ENCODE measurements around the gene CYSTM1. TPM values are rescaled to one million over a fixed set of nuclear protein-coding genes. Genes with fewer than 3 reads are reported as not detected.

The CYSTM1 gene
- total RNA-seq, 3 donors from 2014 or later (not counting 1 experiment from before 2014, with no cell fraction given), result 3.9 to 4.9 (median 4.2) TPM

DNA sequence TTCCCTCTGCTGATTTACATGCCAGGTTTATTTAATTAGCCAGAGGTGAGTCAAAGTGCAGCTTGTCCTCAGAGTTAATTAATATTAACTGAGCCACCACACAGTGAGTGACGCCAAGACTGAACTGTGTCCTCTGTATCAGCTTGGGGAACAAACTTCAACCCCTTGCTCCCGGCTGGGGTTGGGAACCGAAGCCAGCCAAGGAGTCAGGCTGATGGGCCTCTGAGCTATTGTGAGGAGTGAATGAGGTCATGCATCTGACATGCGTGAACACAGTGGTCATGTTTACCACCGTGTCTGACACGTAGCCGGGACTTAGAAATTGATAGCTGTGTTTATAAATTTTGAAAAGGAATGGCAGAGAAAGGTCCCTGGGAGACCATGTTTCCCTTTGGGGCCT, 32.1 kb upstream of the CYSTM1 start:
- 81% methylated on average over 7 of the region's 7 CpGs for WGBS (ENCODE audit: insufficient coverage)
- H3K9me3 ChIP-seq (ENCODE audit: control insufficient read depth, insufficient read depth, low read length), result no peaks in the 10 kb centered on the region
- no peaks in the 10 kb centered on the region for H3K36me3 ChIP-seq (ENCODE audit: control insufficient read depth, insufficient read depth, low read length)
- peaks cover 17% of the 10 kb centered on the region for H3K27me3 ChIP-seq (ENCODE audit: control insufficient read depth, insufficient read depth, low read length)
- ATAC-seq (no peak), DNase-seq (no peak)
- H3K4me3 Mint-ChIP-seq, result no peak overlapping the region
- H3K4me1 Mint-ChIP-seq, result peaks cover 8 to 28% of the 10 kb centered on the region in 2 donors
- no peaks in the 10 kb centered on the region for H3K36me3 Mint-ChIP-seq
- H3K27me3 Mint-ChIP-seq (ENCODE audit: low read depth in 2 of 2), result peaks cover 22 to 23% of the 10 kb centered on the region in 2 donors
- H3K9me3 Mint-ChIP-seq, result no peaks in the 10 kb centered on the region
- no peak overlapping the region for H3K4me3 ChIP-seq (ENCODE audit: low read length)
- intact Hi-C loops (cut with micrococcal nuclease), result loop anchor here (5.0 kb wide), 1 partner anchor 36 kb away; no protein-coding TSS in a partner anchor
- H3K27ac ChIP-seq (ENCODE audit: low read length), result no peak overlapping the region
- TF ChIP-seq, protein P1, sequence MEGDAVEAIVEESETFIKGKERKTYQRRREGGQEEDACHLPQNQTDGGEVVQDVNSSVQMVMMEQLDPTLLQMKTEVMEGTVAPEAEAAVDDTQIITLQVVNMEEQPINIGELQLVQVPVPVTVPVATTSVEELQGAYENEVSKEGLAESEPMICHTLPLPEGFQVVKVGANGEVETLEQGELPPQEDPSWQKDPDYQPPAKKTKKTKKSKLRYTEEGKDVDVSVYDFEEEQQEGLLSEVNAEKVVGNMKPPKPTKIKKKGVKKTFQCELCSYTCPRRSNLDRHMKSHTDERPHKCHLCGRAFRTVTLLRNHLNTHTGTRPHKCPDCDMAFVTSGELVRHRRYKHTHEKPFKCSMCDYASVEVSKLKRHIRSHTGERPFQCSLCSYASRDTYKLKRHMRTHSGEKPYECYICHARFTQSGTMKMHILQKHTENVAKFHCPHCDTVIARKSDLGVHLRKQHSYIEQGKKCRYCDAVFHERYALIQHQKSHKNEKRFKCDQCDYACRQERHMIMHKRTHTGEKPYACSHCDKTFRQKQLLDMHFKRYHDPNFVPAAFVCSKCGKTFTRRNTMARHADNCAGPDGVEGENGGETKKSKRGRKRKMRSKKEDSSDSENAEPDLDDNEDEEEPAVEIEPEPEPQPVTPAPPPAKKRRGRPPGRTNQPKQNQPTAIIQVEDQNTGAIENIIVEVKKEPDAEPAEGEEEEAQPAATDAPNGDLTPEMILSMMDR (IDR thresholded peaks at IDR 0.05), result no peak
- H3K4me1 ChIP-seq (ENCODE audit: control insufficient read depth, insufficient read depth, low read length), result peaks cover 14% of the 10 kb centered on the region
- H3K27ac Mint-ChIP-seq, result no peak overlapping the region

DNA sequence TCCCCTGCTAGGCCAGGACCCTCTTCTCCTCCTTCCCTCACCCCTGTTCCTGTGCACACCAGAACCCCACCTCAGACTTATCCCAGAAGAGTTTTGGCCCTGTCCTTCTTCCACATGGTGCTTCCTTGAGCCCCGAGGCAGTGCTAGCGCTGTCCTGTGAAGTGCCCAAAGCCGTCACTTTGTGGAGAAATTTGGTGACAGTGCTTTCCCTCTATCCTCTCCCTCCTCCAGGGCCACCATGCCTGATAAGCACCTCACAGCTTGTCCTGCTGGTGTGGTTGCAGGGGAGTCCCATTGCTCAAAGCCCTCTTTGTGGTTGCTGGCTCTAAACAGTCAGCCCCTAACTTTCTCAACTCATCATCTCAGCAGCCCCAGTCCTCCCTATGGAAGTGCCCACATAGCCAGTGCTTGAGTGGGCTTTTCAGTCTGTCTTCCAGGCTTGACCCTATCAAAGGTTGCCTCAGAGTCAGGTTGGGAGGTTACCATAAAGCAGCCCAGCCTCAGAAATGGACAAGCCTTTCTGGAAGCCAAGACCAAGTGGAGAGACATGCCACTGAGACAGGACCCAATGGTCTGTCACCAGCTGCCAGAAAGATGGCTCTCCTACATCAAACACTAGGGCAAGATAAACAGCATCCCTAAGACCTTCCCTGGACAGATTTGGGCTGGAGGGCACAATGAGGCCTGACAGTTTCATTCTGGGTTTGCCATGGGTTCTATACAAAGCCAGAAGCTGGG, 31.3 kb upstream of the CYSTM1 start:
- H3K4me1 ChIP-seq (ENCODE audit: control insufficient read depth, insufficient read depth, low read length), result peaks cover 14% of the 10 kb centered on the region
- intact Hi-C loops (cut with micrococcal nuclease), result loop anchor here (1.0 to 5.0 kb wide), 3 partner anchors 14 to 70 kb away; no protein-coding TSS in a partner anchor
- TF ChIP-seq, protein P1 (IDR thresholded peaks at IDR 0.05), result no peak
- Mint-ChIP-seq H3K36me3 (no peaks in the 10 kb centered on the region), H3K4me3 (no peak overlapping the region), H3K9me3 (no peaks in the 10 kb centered on the region), H3K27ac (no peak overlapping the region), H3K27me3 (ENCODE audit: low read depth in 2 of 2) (peaks cover 29% of the 10 kb centered on the region in 2 donors), H3K4me1 (peaks cover 8 to 28% of the 10 kb centered on the region in 2 donors)
- no peaks in the 10 kb centered on the region for H3K36me3 ChIP-seq (ENCODE audit: control insufficient read depth, insufficient read depth, low read length)
- H3K4me3 ChIP-seq (ENCODE audit: low read length), result no peak overlapping the region
- no peaks in the 10 kb centered on the region for H3K9me3 ChIP-seq (ENCODE audit: control insufficient read depth, insufficient read depth, low read length)
- no peak overlapping the region for H3K27ac ChIP-seq (ENCODE audit: low read length)
- 100% methylated on average over 2 of the region's 3 CpGs for WGBS (ENCODE audit: insufficient coverage)
- peaks cover 18% of the 10 kb centered on the region for H3K27me3 ChIP-seq (ENCODE audit: control insufficient read depth, insufficient read depth, low read length)
- ATAC-seq, result peak in 1 of 3 donors; percentile 18
- no peak for DNase-seq

DNA sequence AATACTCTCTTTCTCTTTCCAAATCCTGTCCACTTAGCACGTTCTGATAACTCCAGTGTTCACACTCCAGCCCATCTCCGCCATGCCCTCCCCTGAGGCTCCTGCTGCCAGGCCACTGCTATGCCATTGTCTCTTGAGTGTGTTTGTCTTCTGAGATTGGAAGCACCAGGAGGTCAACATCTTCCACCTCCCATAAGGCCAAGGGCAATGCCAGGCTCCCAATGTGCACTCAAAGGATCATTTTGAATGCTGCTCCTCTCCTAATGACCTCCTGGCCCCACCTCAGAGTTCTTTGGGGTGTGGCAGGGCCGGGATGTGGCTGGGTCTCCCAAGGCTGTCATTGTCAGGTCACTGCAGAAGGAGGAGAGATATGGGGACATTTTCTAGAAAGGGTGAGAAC, 29.7 kb upstream of the CYSTM1 start:
- ATAC-seq (no peak), DNase-seq (no peak)
- H3K4me3 Mint-ChIP-seq, result peak overlapping the region; percentile 45
- no peak overlapping the region for H3K27ac ChIP-seq (ENCODE audit: low read length)
- intact Hi-C loops (cut with micrococcal nuclease), result no loop called here
- H3K4me3 ChIP-seq (ENCODE audit: low read length), result no peak overlapping the region
- H3K4me1 Mint-ChIP-seq, result peaks cover 8 to 28% of the 10 kb centered on the region in 2 donors
- H3K4me1 ChIP-seq (ENCODE audit: control insufficient read depth, insufficient read depth, low read length), result peaks cover 14% of the 10 kb centered on the region
- no peaks in the 10 kb centered on the region for H3K9me3 ChIP-seq (ENCODE audit: control insufficient read depth, insufficient read depth, low read length)
- 89% methylated on average over 3 of the region's 3 CpGs for whole genome bisulfite sequencing (ENCODE audit: insufficient coverage)
- peaks cover 18% of the 10 kb centered on the region for H3K27me3 ChIP-seq (ENCODE audit: control insufficient read depth, insufficient read depth, low read length)
- H3K27me3 Mint-ChIP-seq (ENCODE audit: low read depth in 2 of 2), result peaks cover 29% of the 10 kb centered on the region in 2 donors
- TF ChIP-seq, protein P1 (IDR thresholded peaks at IDR 0.05), result no peak
- no peaks in the 10 kb centered on the region for H3K36me3 Mint-ChIP-seq
- H3K9me3 Mint-ChIP-seq, result no peaks in the 10 kb centered on the region
- no peak overlapping the region for H3K27ac Mint-ChIP-seq
- H3K36me3 ChIP-seq (ENCODE audit: control insufficient read depth, insufficient read depth, low read length), result no peaks in the 10 kb centered on the region
